ENCODE results near the gene PPP2R1A.

- TF ChIP-seq ZNF274 (IDR thresholded peaks at IDR 0.05; ENCODE audit: low read depth, low read length), result no peak
- TF ChIP-seq YY1 (IDR thresholded peaks at IDR 0.05; ENCODE audit: insufficient read depth, insufficient read length), result peak; percentile 55
Measured at GRCh38 chr19:52189735-52190486, at the start of gene PPP2R1A.
